ENCODE data around the gene SPRY1. TPM values are rescaled to one million over a fixed set of nuclear protein-coding genes. Genes with fewer than 3 reads are reported as not detected.

SPRY1 gene
- polyA plus RNA-seq, 1 donor from 2014 or later = 0.58 TPM

GRCh38 chr4:123354701-123355100, 41.9 kb upstream of the SPRY1 start:
- Histone ChIP-seq H2AFZ (ENCODE audit: low read depth, low read length) (no peak overlapping the region), H3K9me2 (ENCODE audit: insufficient read depth, low read length) (no peaks in the 10 kb centered on the region), H3K27me3 (ENCODE audit: insufficient read depth, low read depth, low read length) (no peaks in the 10 kb centered on the region), H3K27ac (ENCODE audit: low read length) (no peak overlapping the region), H3F3A (ENCODE audit: insufficient read depth, low read length, poor library complexity, severe bottlenecking) (no peaks in the 10 kb centered on the region), H4K20me1 (ENCODE audit: insufficient read depth) (no peaks in the 10 kb centered on the region), H3K4me2 (ENCODE audit: low read length) (no peak overlapping the region), H3K4me3 (ENCODE audit: low read length) (no peak overlapping the region), H3K36me3 (ENCODE audit: insufficient read depth, low read length) (no peaks in the 10 kb centered on the region), H3K9ac (ENCODE audit: low read length) (no peak overlapping the region), H3K9me3 (ENCODE audit: low read length) (no peaks in the 10 kb centered on the region), H3K79me2 (replicated peaks; ENCODE audit: insufficient read depth, low read length) (no peaks in the 10 kb centered on the region)
- TF ChIP-seq SMC3 (conservative IDR thresholded peaks at IDR 0.05; ENCODE audit: poor library complexity) = no peak
- TF ChIP-seq RAD21 (conservative IDR thresholded peaks at IDR 0.05) = no peak
- TF ChIP-seq MXI1 (conservative IDR thresholded peaks at IDR 0.05; ENCODE audit: poor library complexity, severe bottlenecking) = no peak
- no peak for TF ChIP-seq TAF1 (IDR thresholded peaks at IDR 0.05; ENCODE audit: low read depth)
- no peak for TF ChIP-seq POLR2AphosphoS5 (IDR thresholded peaks at IDR 0.05)
- TF ChIP-seq REST (IDR thresholded peaks at IDR 0.05; ENCODE audit: borderline replicate concordance) = no peak
- no peak for TF ChIP-seq EZH2 (IDR thresholded peaks at IDR 0.05; ENCODE audit: borderline replicate concordance, insufficient read depth, low read length, poor library complexity, severe bottlenecking)
- TF ChIP-seq CTCF (IDR thresholded peaks at IDR 0.05; ENCODE audit: poor library complexity, severe bottlenecking) = no peak
- no peak for TF ChIP-seq EP300 (conservative IDR thresholded peaks at IDR 0.05; ENCODE audit: poor library complexity, severe bottlenecking)

- Histone ChIP-seq H3K27ac (ENCODE audit: low read length) (no peak overlapping the region), H3K9me3 (ENCODE audit: low read length) (no peaks in the 10 kb centered on the region), H3K27me3 (ENCODE audit: insufficient read depth, low read depth, low read length) (no peaks in the 10 kb centered on the region), H4K20me1 (ENCODE audit: insufficient read depth) (no peaks in the 10 kb centered on the region), H3K9ac (ENCODE audit: low read length) (no peak overlapping the region), H3K79me2 (replicated peaks; ENCODE audit: insufficient read depth, low read length) (no peaks in the 10 kb centered on the region), H3K36me3 (ENCODE audit: insufficient read depth, low read length) (no peaks in the 10 kb centered on the region), H3K4me3 (ENCODE audit: low read length) (no peak overlapping the region), H3K4me2 (ENCODE audit: low read length) (no peak overlapping the region), H3F3A (ENCODE audit: insufficient read depth, low read length, poor library complexity, severe bottlenecking) (no peaks in the 10 kb centered on the region), H3K9me2 (ENCODE audit: insufficient read depth, low read length) (no peaks in the 10 kb centered on the region), H2AFZ (ENCODE audit: low read depth, low read length) (no peak overlapping the region)
- no peak for TF ChIP-seq MXI1 (conservative IDR thresholded peaks at IDR 0.05; ENCODE audit: poor library complexity, severe bottlenecking)
- TF ChIP-seq EZH2 (IDR thresholded peaks at IDR 0.05; ENCODE audit: borderline replicate concordance, insufficient read depth, low read length, poor library complexity, severe bottlenecking) = no peak
- TF ChIP-seq POLR2AphosphoS5 (IDR thresholded peaks at IDR 0.05) = no peak
- no peak for TF ChIP-seq REST (IDR thresholded peaks at IDR 0.05; ENCODE audit: borderline replicate concordance)
- TF ChIP-seq RAD21 (conservative IDR thresholded peaks at IDR 0.05) = no peak
- no peak for TF ChIP-seq SMC3 (conservative IDR thresholded peaks at IDR 0.05; ENCODE audit: poor library complexity)
- no peak for TF ChIP-seq TAF1 (IDR thresholded peaks at IDR 0.05; ENCODE audit: low read depth)
- no peak for TF ChIP-seq EP300 (conservative IDR thresholded peaks at IDR 0.05; ENCODE audit: poor library complexity, severe bottlenecking)
- no peak for TF ChIP-seq CTCF (IDR thresholded peaks at IDR 0.05; ENCODE audit: poor library complexity, severe bottlenecking)
These were observed 39.7 kb upstream of the SPRY1 start for GRCh38 chr4:123356921-123357320.
